ENCODE results near the gene KCMF1. TPM values are rescaled to one million over a fixed set of nuclear protein-coding genes. Genes with fewer than 3 reads are reported as not detected.

KCMF1 gene
- total and polyA plus RNA-seq, 2 of the 13 experiments (the other 11 are each of a cell fraction or from before 2014, with no cell fraction given) = 62.1 to 116 TPM

- Histone ChIP-seq H3K27me3 (ENCODE audit: control insufficient read depth in 1 of 2, insufficient read depth in 2 of 2, low read length in 2 of 2) (peaks cover 0 to 20% of the 10 kb centered on the region in 2 experiments; a peak in 3 of 5 replicates), H3K36me3 (replicated peaks in 1 of 2; ENCODE audit: control insufficient read depth in 1 of 2, insufficient read depth in 2 of 2, low read length in 2 of 2) (no peaks in the 10 kb centered on the region), H3K4me3 (replicated peaks in 1 of 3; ENCODE audit: insufficient read depth in 1 of 3, low read depth in 2 of 3, low read length in 3 of 3) (no peak overlapping the region), H4K20me1 (ENCODE audit: insufficient read depth, low read length) (no peaks in the 10 kb centered on the region; the same call in 1 of the 2 replicates), H3K4me2 (ENCODE audit: low read depth, low read length) (no peak overlapping the region), H3K9ac (ENCODE audit: insufficient read depth, low read depth, low read length) (no peak overlapping the region), H2AFZ (ENCODE audit: low read length) (no peak overlapping the region), H3K9me3 (ENCODE audit: low read length) (no peaks in the 10 kb centered on the region), H3K4me1 (ENCODE audit: insufficient read depth, low read length) (peaks cover 20% of the 10 kb centered on the region), H3K27ac (ENCODE audit: extremely low read length, insufficient read depth, low read length) (no peak overlapping the region), H3K79me2 (ENCODE audit: insufficient read depth, low read length) (no peaks in the 10 kb centered on the region)
- in situ Hi-C loops (cut with HindIII; ENCODE audit: extremely low pct_ligation_motif_present, low pct_unique_long_range_greater_than_20kb) (loop anchor here (10.0 kb wide), 1 partner anchor 183 kb away; no protein-coding TSS in a partner anchor), intact Hi-C loops (cut with micrococcal nuclease; ENCODE audit: unreplicated experiment) (no loop called here)
- ATAC-seq = no peak
- no peak for DNase-seq (ENCODE audit: low spot score)
- BruUV-seq (replicated peaks) = no TSS peak
- ChIA-PET CTCF (ENCODE audit: low intra/inter-chr PET ratio, low total read pairs) (no interaction called here), POLR2A (no interaction called here)
- no peak for FAIRE-seq
- WGBS (ENCODE audit: low lambda C conversion rate) = 37% methylated on average over 2 of the region's 2 CpGs
- 0 out of 2 replicates have a peak, but pooled peaks have one; percentile 53 for TF ChIP-seq PRDM15 (CRISPR knock-in tag; IDR thresholded peaks at IDR 0.05)
- no peak for TF ChIP-seq ZSCAN31 (CRISPR knock-in tag; IDR thresholded peaks at IDR 0.05; ENCODE audit: low read depth)
These were observed 90.9 kb downstream of the KCMF1 start for GRCh38 chr2:85061896-85062295.

- Histone ChIP-seq H3K36me3 (replicated peaks in 1 of 2; ENCODE audit: control insufficient read depth in 1 of 2, insufficient read depth in 2 of 2, low read length in 2 of 2) (no peaks in the 10 kb centered on the region), H3K4me3 (replicated peaks in 1 of 3; ENCODE audit: insufficient read depth in 1 of 3, low read depth in 2 of 3, low read length in 3 of 3) (no peak overlapping the region), H4K20me1 (ENCODE audit: insufficient read depth, low read length) (no peaks in the 10 kb centered on the region), H3K27ac (ENCODE audit: extremely low read length, insufficient read depth, low read length) (no peak overlapping the region), H3K4me1 (ENCODE audit: insufficient read depth, low read length) (peaks cover 27% of the 10 kb centered on the region), H2AFZ (ENCODE audit: low read length) (no peak overlapping the region), H3K27me3 (ENCODE audit: control insufficient read depth in 1 of 2, insufficient read depth in 2 of 2, low read length in 2 of 2) (peaks cover 0 to 20% of the 10 kb centered on the region in 2 experiments; a peak in 3 of 5 replicates), H3K4me2 (ENCODE audit: low read depth, low read length) (no peak overlapping the region), H3K9ac (ENCODE audit: insufficient read depth, low read depth, low read length) (no peak overlapping the region), H3K79me2 (ENCODE audit: insufficient read depth, low read length) (no peaks in the 10 kb centered on the region), H3K9me3 (ENCODE audit: low read length) (no peaks in the 10 kb centered on the region)
- no TSS peak for BruUV-seq (replicated peaks)
- WGBS (ENCODE audit: low lambda C conversion rate) = 64% methylated on average over 6 of the region's 6 CpGs
- CTCF ChIA-PET (ENCODE audit: low intra/inter-chr PET ratio, low total read pairs) = no interaction called here
- intact Hi-C loops (cut with micrococcal nuclease; ENCODE audit: unreplicated experiment) = no loop called here
- ATAC-seq (no peak), DNase-seq (ENCODE audit: low spot score) (no peak), FAIRE-seq (no peak)
- POLR2A ChIA-PET = no interaction called here
- in situ Hi-C loops (cut with HindIII; ENCODE audit: extremely low pct_ligation_motif_present, low pct_unique_long_range_greater_than_20kb) = loop anchor here (10.0 kb wide), 1 partner anchor 182 kb away; no protein-coding TSS in a partner anchor
- TF ChIP-seq RERE (CRISPR knock-in tag; IDR thresholded peaks at IDR 0.05; ENCODE audit: low read depth) = no peak
These were observed 91.6 kb downstream of the KCMF1 start for GRCh38 chr2:85062565-85062964.
